SK-N-SH treated with all-trans-retinoic acid at 6 μM for 48 hours (cell line): Measurements from ENCODE around the gene SNX27.

ENCODE experiments used
- CREB5 ChIP-seq: fragments of 250-450 bp; sonication (Bioruptor Pico); IDR thresholded peaks from 2 replicates; pipeline ENCODE4 v1.5.1; 2020; ENCODE audit warnings: low read depth, mild to moderate bottlenecking, moderate library complexity
- CSDC2 ChIP-seq: fragments of 250-450 bp; sonication (Bioruptor Pico); IDR thresholded peaks from 2 replicates; pipeline ENCODE4 v1.5.0; 2020; ENCODE audit warnings: mild to moderate bottlenecking, moderate library complexity
- CSRNP3 ChIP-seq: fragments of 250-450 bp; sonication (Bioruptor Pico); IDR thresholded peaks from 2 replicates; pipeline ENCODE4 v1.5.1; 2021; ENCODE audit warnings: mild to moderate bottlenecking, moderate library complexity
- GLIS3 ChIP-seq: fragments of 250-450 bp; sonication (Bioruptor Pico); IDR thresholded peaks from 2 replicates; pipeline ENCODE4 v1.5.0; 2020; ENCODE audit warnings: mild to moderate bottlenecking, moderate library complexity
- OSR1 ChIP-seq: fragments of 250-450 bp; sonication (Bioruptor Pico); IDR thresholded peaks from 2 replicates; pipeline ENCODE4 v1.8.0; 2022; ENCODE audit warnings: moderate library complexity, mild to moderate bottlenecking, inconsistent platforms
- PATZ1 ChIP-seq: fragments of 250-450 bp; sonication (Bioruptor Pico); IDR thresholded peaks from 2 replicates; pipeline ENCODE4 v1.8.0; 2020; ENCODE audit warnings: mild to moderate bottlenecking, moderate library complexity, borderline replicate concordance
- PPARA ChIP-seq: fragments of 250-450 bp; sonication (Bioruptor Pico); IDR thresholded peaks from 2 replicates; pipeline ENCODE4 v1.5.0; 2020; ENCODE audit warnings: mild to moderate bottlenecking, borderline replicate concordance
- TCF4 ChIP-seq: fragments of 250-450 bp; sonication (Bioruptor Pico); IDR thresholded peaks from 2 replicates; pipeline ENCODE4 v1.8.0; 2021; ENCODE audit warnings: mild to moderate bottlenecking, moderate library complexity, borderline replicate concordance
- TOX ChIP-seq: fragments of 250-450 bp; sonication (Bioruptor Pico); IDR thresholded peaks from 2 replicates; pipeline ENCODE4 v1.8.0; 2021; ENCODE audit warnings: mild to moderate bottlenecking, moderate library complexity, borderline replicate concordance
- ZC3H10 ChIP-seq: fragments of 250-450 bp; sonication (Bioruptor Pico); IDR thresholded peaks from 2 replicates; pipeline ENCODE4 v1.5.1; 2021; ENCODE audit warnings: mild to moderate bottlenecking, moderate library complexity
- ZFP30 ChIP-seq: fragments of 450-650 bp; formaldehyde crosslinking; IDR thresholded peaks from 2 replicates; pipeline ENCODE4 v1.5.0; 2022; ENCODE audit warnings: mild to moderate bottlenecking, moderate library complexity
- ZNF8 ChIP-seq: fragments of 450-650 bp; formaldehyde crosslinking; IDR thresholded peaks from 2 replicates; pipeline ENCODE4 v1.5.0; 2020; ENCODE audit warnings: mild to moderate bottlenecking, moderate library complexity

- TF ChIP-seq ZC3H10 (CRISPR knock-in tag) (no peak), TCF4 (CRISPR knock-in tag) (no peak), CSRNP3 (CRISPR knock-in tag) (no peak), CREB5 (no peak), CSDC2 (CRISPR knock-in tag) (no peak), PATZ1 (no peak), ZFP30 (CRISPR knock-in tag) (no peak), PPARA (CRISPR knock-in tag) (no peak), TOX (CRISPR knock-in tag) (no peak), GLIS3 (CRISPR knock-in tag) (no peak), ZNF8 (CRISPR knock-in tag) (no peak), OSR1 (CRISPR knock-in tag) (no peak)
These were observed 29.9 kb upstream of the SNX27 start for GRCh38 chr1:151581921-151582320.
